GM12872 (cell line): ENCODE data around the gene SHISA9.

Source experiments
- TF ChIP-seq, protein P1 (sequence below): IDR thresholded peaks from 3 replicates; pipeline ENCODE4 v1.5.1; 2011; ENCODE audit warnings: low read depth, mild to moderate bottlenecking, low read length, moderate library complexity; ENCODE audit not compliant: insufficient read depth

Gene SHISA9

DNA sequence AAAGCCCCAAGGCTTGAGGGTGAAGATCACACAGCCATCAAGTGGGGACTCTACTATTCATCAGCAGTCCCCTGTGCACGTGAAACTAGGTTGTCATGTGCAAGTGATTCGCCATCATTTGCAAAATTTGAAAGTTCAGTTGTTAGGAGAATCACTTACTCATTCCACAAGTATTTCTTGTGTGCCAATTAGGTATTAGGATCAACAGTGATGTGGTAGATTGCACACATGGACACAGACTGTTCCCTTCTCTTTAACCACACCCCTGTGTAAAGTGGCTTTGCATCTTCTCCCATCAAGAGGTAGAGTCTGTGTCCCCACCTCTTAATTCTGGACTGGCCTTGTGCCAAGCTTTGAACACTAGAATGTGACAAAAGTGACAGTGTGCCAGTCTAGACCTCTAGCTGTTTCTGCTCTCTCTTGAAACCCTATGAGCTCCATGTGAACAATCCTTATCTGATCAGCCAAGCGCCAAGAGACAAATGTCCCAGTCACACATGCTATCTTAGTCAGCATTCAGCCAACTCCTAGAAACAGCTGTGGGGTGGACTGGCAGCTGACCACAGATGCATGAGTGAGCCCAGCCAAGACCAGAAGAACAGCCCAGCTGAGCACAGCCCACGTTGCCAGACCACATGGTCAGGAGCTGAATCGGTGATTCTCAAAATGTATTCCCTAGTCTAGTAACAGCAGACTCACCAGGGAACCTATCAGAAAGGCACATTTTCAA is 31.5 kb upstream of the SHISA9 start:
- TF ChIP-seq, protein P1, sequence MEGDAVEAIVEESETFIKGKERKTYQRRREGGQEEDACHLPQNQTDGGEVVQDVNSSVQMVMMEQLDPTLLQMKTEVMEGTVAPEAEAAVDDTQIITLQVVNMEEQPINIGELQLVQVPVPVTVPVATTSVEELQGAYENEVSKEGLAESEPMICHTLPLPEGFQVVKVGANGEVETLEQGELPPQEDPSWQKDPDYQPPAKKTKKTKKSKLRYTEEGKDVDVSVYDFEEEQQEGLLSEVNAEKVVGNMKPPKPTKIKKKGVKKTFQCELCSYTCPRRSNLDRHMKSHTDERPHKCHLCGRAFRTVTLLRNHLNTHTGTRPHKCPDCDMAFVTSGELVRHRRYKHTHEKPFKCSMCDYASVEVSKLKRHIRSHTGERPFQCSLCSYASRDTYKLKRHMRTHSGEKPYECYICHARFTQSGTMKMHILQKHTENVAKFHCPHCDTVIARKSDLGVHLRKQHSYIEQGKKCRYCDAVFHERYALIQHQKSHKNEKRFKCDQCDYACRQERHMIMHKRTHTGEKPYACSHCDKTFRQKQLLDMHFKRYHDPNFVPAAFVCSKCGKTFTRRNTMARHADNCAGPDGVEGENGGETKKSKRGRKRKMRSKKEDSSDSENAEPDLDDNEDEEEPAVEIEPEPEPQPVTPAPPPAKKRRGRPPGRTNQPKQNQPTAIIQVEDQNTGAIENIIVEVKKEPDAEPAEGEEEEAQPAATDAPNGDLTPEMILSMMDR: no peak

- TF ChIP-seq, protein P1: no peak
Observed at GRCh38 chr16:12871784-12872183, 29.6 kb upstream of the SHISA9 start.

DNA sequence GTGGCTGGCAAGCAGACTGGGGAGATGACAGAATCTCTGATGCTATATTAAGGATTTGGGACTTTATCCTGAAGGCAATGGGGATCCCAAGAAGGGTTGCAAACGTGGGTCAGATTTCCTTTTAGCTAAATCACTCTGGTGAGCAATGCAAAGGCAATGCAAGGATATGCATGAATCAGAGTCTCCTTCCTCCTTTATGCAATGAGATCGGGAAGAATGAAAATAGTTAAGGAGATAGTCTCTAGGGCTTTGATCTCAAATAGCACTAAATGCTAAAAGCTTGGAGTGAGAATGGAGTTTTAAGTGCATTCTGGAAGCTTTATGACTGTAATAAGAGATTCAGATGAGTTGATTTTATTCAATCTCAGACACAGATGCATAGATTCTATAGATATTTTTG is 27.2 kb upstream of the SHISA9 start:
- TF ChIP-seq, protein P1: no peak

DNA sequence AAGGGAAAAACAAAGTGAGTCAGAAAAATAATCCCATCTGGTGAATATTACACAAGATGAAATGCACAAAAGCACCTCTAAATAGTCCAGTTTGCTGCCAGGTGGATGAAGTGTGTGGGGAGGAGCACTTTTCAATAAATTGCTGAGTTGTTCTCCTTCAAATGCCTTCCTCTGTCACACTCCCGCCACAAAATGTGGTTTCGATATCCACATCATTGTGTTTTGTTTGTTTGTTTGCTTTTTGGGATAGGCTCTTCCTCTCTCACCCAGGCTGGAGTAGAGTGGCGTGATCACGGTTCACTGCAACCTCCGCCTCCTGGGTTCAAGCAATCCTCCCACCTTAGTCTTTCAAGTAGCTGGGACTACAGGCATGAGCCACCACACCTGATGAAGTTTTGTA is 24.6 kb upstream of the SHISA9 start:
- TF ChIP-seq, protein P1: no peak

GRCh38 chr16:12878973-12879372 is 22.4 kb upstream of the SHISA9 start:
- TF ChIP-seq, protein P1: no peak

GRCh38 chr16:12879812-12880211 is 21.6 kb upstream of the SHISA9 start:
- TF ChIP-seq, protein P1: no peak

- TF ChIP-seq, protein P1: no peak
Observed at GRCh38 chr16:12881182-12881581, 20.2 kb upstream of the SHISA9 start.
